ENCODE measurements around the gene CHRNA9. TPM values are rescaled to one million over a fixed set of nuclear protein-coding genes. Genes with fewer than 3 reads are reported as not detected.

The CHRNA9 gene
- total and polyA plus RNA-seq, 2 donors (not counting 1 experiment from before 2014, with no cell fraction given), result 0.07 TPM; not detected in 1

GRCh38 chr4:40329805-40330204, 5.3 kb upstream of the CHRNA9 start:
- Histone ChIP-seq H3K36me3 (replicated peaks in 1 of 2; ENCODE audit: control extremely low read depth in 1 of 2, control insufficient read depth in 1 of 2, extremely low read depth in 1 of 2, insufficient read depth in 2 of 2, low read length in 1 of 2) (no peaks in the 10 kb centered on the region), H3K4me2 (replicated peaks; ENCODE audit: low read depth, low read length, poor library complexity, severe bottlenecking) (no peak overlapping the region), H3K27ac (ENCODE audit: low read length in 2 of 2) (no peak overlapping the region), H3K4me1 (ENCODE audit: control insufficient read depth in 2 of 2, insufficient read depth in 2 of 2, low read length in 2 of 2) (peaks cover 3 to 6% of the 10 kb centered on the region in 2 donors), H3K27me3 (replicated peaks in 1 of 4; ENCODE audit: control extremely low read depth in 1 of 4, control insufficient read depth in 3 of 4, insufficient read depth in 4 of 4, low read length in 3 of 4) (peaks cover 0 to 4% (median 2%) of the 10 kb centered on the region in 4 experiments), H3K9ac (ENCODE audit: low read length) (no peak overlapping the region), H2AFZ (ENCODE audit: insufficient read depth, low read depth, low read length, poor library complexity, severe bottlenecking) (no peak overlapping the region), H3K79me2 (ENCODE audit: control insufficient read depth, insufficient read depth, low read length) (peaks cover 5% of the 10 kb centered on the region), H3K4me3 (ENCODE audit: control extremely low read depth in 1 of 5, extremely low read depth in 1 of 5, insufficient read depth in 1 of 5, low read depth in 2 of 5, low read length in 4 of 5) (no peak overlapping the region), H3K9me3 (ENCODE audit: control extremely low read depth in 1 of 3, control insufficient read depth in 2 of 3, insufficient read depth in 1 of 3, low read length in 2 of 3) (no peaks in the 10 kb centered on the region), H4K20me1 (ENCODE audit: control insufficient read depth, insufficient read depth, low read length, poor library complexity, severe bottlenecking) (no peaks in the 10 kb centered on the region)
- ChIA-PET CTCF (no interaction called here), POLR2A (no interaction called here)
- no peak for TF ChIP-seq CTCF (IDR thresholded peaks at IDR 0.05)
- TF ChIP-seq EZH2 (IDR thresholded peaks at IDR 0.05; ENCODE audit: borderline replicate concordance, insufficient read depth, low read depth, low read length, poor library complexity, severe bottlenecking), result no peak
- H3K27me3 Mint-ChIP-seq, result peaks cover 14% of the 10 kb centered on the region
- no peaks in the 10 kb centered on the region for H3K9me3 Mint-ChIP-seq (ENCODE audit: insufficient read depth)
- ATAC-seq (ENCODE audit: low read depth) (no peak), DNase-seq (no peak)
- peaks cover 6% of the 10 kb centered on the region for H3K4me1 Mint-ChIP-seq
- H3K4me3 Mint-ChIP-seq, result no peak overlapping the region
- H3K27ac Mint-ChIP-seq, result no peak overlapping the region
- 98% methylated on average over 6 of the region's 7 CpGs for whole genome bisulfite sequencing (ENCODE audit: insufficient coverage)
- intact Hi-C loops (cut with micrococcal nuclease), result loop anchor here (5.0 to 10.0 kb wide), 2 partner anchors 385 to 863 kb away; no protein-coding TSS in a partner anchor

GRCh38 chr4:40330536-40330935, 4.6 kb upstream of the CHRNA9 start:
- DNase-seq (no peak), ATAC-seq (ENCODE audit: low read depth) (no peak)
- Mint-ChIP-seq H3K9me3 (ENCODE audit: insufficient read depth) (no peaks in the 10 kb centered on the region), H3K27me3 (peaks cover 14% of the 10 kb centered on the region), H3K27ac (no peak overlapping the region), H3K4me3 (no peak overlapping the region), H3K4me1 (peaks cover under 1% of the 10 kb centered on the region)
- no peak overlapping the region for H3K4me3 ChIP-seq (ENCODE audit: control extremely low read depth in 1 of 5, extremely low read depth in 1 of 5, insufficient read depth in 1 of 5, low read depth in 2 of 5, low read length in 4 of 5)
- H3K27ac ChIP-seq (ENCODE audit: low read length in 2 of 2), result no peak overlapping the region
- WGBS (ENCODE audit: insufficient coverage), result 86% methylated on average over 2 of the region's 7 CpGs
- no peaks in the 10 kb centered on the region for H4K20me1 ChIP-seq (ENCODE audit: control insufficient read depth, insufficient read depth, low read length, poor library complexity, severe bottlenecking)
- no peak overlapping the region for H3K9ac ChIP-seq (ENCODE audit: low read length)
- no peaks in the 10 kb centered on the region for H3K9me3 ChIP-seq (ENCODE audit: control extremely low read depth in 1 of 3, control insufficient read depth in 2 of 3, insufficient read depth in 1 of 3, low read length in 2 of 3)
- peaks cover 0 to 4% (median 2%) of the 10 kb centered on the region in 4 experiments for H3K27me3 ChIP-seq (replicated peaks in 1 of 4; ENCODE audit: control extremely low read depth in 1 of 4, control insufficient read depth in 3 of 4, insufficient read depth in 4 of 4, low read length in 3 of 4)
- intact Hi-C loops (cut with micrococcal nuclease), result no loop called here
- no peak overlapping the region for H3K4me2 ChIP-seq (replicated peaks; ENCODE audit: low read depth, low read length, poor library complexity, severe bottlenecking)
- POLR2A ChIA-PET, result interaction anchor here (0.6 kb wide), 1 partner anchor 862 kb away, joined by 3 read pairs; no protein-coding TSS in a partner anchor
- H2AFZ ChIP-seq (ENCODE audit: insufficient read depth, low read depth, low read length, poor library complexity, severe bottlenecking), result no peak overlapping the region
- H3K79me2 ChIP-seq (ENCODE audit: control insufficient read depth, insufficient read depth, low read length), result no peaks in the 10 kb centered on the region
- no peaks in the 10 kb centered on the region for H3K36me3 ChIP-seq (replicated peaks in 1 of 2; ENCODE audit: control extremely low read depth in 1 of 2, control insufficient read depth in 1 of 2, extremely low read depth in 1 of 2, insufficient read depth in 2 of 2, low read length in 1 of 2)
- H3K4me1 ChIP-seq (ENCODE audit: control insufficient read depth in 2 of 2, insufficient read depth in 2 of 2, low read length in 2 of 2), result no peaks in the 10 kb centered on the region
- TF ChIP-seq EZH2 (IDR thresholded peaks at IDR 0.05; ENCODE audit: borderline replicate concordance, insufficient read depth, low read depth, low read length, poor library complexity, severe bottlenecking) (no peak), CTCF (IDR thresholded peaks at IDR 0.05) (no peak)
- CTCF ChIA-PET, result interaction anchor here (0.6 to 1.2 kb wide), 2 partner anchors 13 to 205 kb away, joined by 4 read pairs; no protein-coding TSS in a partner anchor
